ENCODE measurements around the gene RBM47.

RBM47 gene

DNA sequence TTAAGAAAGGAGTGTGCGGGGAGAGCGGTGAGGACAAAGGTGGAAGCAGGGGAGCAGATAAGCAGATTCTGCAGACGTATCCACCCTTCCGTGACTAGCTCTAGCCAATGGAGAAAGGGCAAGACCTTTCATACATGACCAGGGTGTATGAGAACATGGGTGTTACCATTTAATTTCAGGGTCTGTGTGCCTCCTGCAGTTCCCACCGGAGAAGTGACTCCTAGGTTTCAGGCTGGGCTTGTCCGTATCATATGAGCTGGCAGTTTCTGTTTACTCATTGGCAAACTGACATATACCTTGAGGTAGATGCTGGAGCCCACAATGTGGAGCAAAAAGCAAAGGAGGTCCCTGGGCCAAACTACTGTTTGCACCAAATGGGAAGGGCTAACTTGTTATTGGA lies 6.8 kb downstream of the RBM47 start:
- DNase-seq = no peak

GRCh38 chr4:40621592-40622512 lies 7.8 kb downstream of the RBM47 start:
- DNase-seq = no peak

GRCh38 chr4:40621229-40621591 lies 8.5 kb downstream of the RBM47 start:
- no peak for DNase-seq

- DNase-seq = no peak
These were observed 10.1 kb downstream of the RBM47 start for GRCh38 chr4:40619600-40619999.

DNA sequence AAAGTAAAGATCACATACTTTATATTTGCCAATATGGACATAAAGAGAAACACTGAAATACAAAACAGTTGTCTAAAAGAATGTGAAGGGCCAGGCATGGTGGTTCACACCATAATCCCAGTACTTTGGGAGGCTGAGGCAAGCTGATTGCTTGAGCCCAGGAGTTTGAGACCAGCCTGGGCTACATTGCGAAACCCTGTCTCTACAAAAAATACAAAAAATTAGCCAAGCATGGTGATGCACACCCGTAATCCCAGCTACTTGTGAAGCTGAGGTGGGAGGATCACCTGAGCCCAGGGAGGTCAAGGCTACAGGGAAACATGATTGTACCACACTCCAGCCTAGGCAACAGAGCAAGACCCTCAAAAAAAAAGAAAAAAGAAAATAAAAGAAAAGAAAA lies 11.8 kb downstream of the RBM47 start:
- DNase-seq = no peak

- DNase-seq = no peak
These were observed 15.6 kb downstream of the RBM47 start for GRCh38 chr4:40614031-40614430.

- no peak for DNase-seq
These were observed 16.2 kb downstream of the RBM47 start for GRCh38 chr4:40613456-40613855.

DNA sequence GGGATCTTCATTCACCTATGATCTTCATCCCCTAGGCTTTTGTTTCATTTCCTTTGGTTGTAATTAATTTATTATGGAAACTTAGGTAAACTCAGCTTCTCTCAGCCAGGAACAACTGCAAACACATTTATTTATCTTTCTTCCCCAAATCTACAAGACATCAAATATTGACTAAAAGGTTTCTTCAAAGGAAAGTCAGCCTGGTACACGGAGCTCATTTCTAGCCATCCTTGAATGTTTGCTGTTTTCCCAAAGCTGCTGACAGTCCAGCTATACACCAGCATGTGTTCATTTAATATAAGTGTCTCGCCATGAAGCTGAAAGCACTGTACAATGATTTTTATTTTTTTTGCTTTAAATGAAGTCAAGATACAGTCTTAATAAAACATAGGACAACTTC lies 16.8 kb downstream of the RBM47 start:
- DNase-seq = no peak

DNA sequence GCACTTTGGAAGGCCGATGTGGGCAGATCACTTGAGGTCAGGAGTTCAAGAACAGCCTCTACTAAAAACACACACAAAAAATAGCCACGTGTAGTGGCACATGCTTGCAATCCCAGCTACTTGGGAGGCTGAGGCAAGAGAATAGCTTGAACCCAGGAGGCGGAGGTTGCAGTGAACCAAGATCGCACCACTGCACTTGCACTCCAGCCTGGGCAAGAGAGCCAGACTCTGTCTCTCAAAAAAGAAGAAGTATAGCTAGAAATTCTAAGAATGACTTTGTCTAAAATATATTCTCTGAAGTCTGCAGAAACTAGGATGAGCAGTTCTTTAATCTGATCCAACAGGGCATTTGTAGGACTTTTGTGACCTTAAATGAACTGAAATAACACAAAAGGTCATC lies 17.4 kb downstream of the RBM47 start:
- DNase-seq = no peak

- DNase-seq = no peak
These were observed 21.0 kb downstream of the RBM47 start for GRCh38 chr4:40608628-40609027.

DNA sequence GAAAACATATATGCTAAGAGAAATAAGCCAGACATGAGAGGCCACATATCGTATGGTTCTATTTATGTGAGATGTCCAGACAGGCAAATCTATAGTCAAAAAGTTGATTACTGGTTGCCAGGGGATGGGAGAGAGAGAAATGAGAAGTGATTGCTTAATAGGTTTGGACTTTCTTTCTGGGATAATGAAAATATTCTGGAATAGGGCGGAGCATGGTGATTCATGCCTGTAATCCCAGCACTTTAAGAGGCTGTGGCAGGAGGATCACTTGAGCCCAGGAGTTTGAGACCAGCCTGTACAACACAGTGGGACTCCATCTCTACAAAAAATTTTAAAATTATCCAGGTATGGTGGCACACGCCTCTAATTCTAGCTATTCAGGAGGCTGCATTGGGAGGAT lies 22.4 kb downstream of the RBM47 start:
- DNase-seq = no peak

DNA sequence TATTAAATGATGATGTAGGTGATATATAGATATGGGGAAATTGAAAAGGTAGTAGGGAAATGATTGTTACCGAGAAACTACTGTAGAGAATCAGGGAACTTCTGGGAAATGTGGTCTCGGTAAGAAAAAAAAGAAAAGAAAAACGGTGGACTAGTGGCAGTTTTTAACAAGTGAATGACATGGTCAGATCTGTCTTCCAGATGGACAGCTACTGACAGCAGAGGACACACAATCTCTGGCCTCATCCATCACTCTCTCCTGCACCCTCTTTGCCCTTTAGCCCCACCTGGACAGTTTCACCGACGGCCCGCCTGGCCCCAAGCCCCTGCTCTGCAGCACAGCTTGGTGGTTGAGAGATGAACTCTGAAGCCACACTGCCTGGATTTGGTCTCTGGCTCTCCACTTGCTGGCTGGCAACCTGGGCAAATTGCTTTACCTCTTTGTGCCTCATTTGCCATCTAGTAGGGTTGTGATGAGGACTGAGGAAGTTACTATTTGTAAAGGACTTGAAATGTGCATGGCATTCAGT lies 23.4 kb downstream of the RBM47 start:
- DNase-seq = no peak

GRCh38 chr4:40603281-40603680 lies 26.4 kb downstream of the RBM47 start:
- no peak for DNase-seq

DNA sequence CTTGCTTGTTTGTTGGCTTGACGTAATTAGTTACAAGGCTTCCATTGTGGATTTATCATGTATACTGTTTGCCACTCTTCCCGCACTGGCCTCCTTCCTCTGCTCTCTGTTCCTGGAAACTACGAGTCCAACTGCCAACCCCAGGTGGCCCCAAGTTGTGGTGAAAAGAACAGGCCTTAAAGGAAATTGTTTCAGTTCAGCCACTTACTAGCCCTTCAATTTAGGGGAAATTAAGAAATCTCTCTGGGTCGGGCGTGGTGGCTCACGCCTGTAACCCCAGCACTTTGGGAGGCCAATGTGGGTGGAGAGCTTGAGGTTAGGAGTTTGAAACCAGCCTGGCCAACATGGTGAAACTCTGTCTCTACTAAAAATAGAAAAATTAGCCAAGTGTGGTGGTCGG lies 28.0 kb downstream of the RBM47 start:
- no peak for DNase-seq

DNA sequence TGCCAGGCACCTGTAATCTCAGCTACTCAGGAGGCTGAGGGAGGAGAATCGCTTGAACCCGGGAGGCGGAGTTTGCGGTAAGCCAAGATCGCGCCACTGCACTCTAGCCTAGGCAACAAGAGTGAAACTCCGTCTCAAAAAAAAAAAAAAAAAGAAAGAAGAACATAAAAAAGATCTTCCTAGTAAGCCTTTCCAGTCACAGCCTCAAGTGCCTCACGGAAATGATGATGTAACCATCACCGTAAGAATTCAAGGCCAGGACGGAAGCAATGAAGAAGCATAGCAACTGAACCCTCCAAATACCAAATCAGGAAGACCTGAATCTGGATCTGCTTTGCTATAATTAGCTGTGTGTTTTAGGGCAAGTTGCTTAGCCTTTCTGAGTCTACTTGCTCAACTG lies 28.8 kb downstream of the RBM47 start:
- DNase-seq = no peak

DNA sequence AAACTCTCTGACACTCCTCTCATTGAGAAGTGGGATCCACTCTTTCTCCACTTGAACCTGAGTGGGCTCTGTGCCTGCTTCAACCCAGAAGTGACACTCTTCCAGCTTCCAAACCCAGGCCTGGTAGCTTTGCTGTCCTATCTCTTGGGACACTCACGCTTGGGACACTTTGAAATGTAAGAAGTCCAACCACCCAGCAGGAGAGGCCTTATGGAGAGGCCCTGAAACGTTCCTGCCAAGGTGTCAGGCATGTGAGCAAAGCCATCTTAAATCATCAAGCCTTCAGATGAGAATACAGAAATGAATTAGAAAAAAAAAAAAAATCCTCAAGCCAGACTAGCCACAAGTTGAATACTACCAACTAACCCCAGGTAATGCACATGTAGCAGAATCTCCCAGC lies 30.2 kb downstream of the RBM47 start:
- DNase-seq = no peak

- no peak for DNase-seq
These were observed 33.1 kb downstream of the RBM47 start for GRCh38 chr4:40596522-40596921.

DNA sequence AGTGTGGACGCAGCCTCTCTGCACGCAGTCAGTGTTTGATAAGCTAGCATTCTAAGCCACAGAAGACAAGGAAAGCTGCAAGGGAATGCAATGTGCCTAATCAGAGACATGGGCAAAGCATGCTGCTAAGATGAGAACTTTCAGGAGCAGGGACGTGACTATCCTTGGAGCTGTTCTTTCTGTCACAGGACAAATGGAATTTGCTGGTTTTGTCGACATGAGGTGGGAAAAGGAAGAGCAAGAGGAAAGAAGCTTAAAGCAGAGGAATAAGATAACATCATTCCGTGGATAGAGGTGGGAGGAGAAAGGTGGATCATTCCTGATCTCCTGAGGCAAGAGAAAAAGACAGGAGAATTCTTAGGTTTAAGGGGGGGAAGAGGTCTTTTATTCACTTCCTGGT lies 33.7 kb downstream of the RBM47 start:
- DNase-seq = no peak

GRCh38 chr4:40594261-40595178 lies 35.1 kb downstream of the RBM47 start:
- DNase-seq = no peak

DNA sequence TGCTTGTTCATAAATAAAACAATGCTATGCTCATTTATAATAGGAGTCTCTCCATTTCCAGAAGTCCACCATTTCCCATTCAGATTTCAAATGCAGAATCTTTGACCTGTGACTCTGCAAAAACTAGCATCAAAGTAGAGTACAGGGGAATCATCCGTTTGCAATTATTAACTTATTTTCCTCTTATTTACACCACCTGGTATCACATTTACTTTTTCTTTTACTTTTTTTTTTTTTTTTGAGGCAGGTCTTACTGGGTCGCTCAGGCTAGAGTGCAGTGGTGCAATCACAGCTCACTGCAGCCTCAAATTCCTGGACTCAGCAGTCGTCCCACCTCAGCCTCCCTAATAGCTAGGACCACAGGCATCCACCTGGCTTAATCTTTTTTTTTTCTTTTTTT lies 37.6 kb downstream of the RBM47 start:
- no peak for DNase-seq

DNA sequence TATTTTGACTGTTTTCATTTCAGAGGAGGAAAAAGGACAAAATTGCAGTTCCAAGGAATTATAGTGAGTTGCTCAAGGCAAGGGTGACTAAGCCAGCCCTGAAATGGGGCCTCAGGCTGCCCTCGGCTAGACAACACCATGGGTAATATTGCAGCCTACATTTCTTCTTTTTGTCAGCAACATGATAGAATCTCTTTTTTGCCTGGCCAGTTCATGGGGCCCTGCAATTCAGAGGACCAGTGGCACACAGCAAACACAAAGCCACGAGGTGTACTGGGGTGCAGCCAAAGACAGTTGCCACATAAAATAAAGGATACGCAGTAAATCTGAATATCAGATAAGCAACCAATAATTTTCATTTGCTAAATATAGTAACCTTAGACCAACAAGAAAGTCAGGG lies 41.8 kb downstream of the RBM47 start:
- no peak for DNase-seq

GRCh38 chr4:40587351-40587750 lies 42.3 kb downstream of the RBM47 start:
- no peak for DNase-seq

GRCh38 chr4:40586729-40587128 lies 42.9 kb downstream of the RBM47 start:
- no peak for DNase-seq

- no peak for DNase-seq
These were observed 43.6 kb downstream of the RBM47 start for GRCh38 chr4:40586034-40586433.
